HCT116 (cell line): Measurements from ENCODE around the gene CLDN9.

Experiments
- CTCF ChIP-seq, 3 experiments: fragments of 200-600 bp in 1 of 3; sonication (generic) in 1 of 3; IDR thresholded peaks in 2 of 3; conservative IDR thresholded peaks in 1 of 3; 2 replicates each; pipeline ENCODE4 v1.5.1; 2012 to 2017; ENCODE audit warnings: low read depth in 2 of 3, low read length in 2 of 3, antibody characterized with exemption in 1 of 3, borderline replicate concordance in 1 of 3, control low read depth in 1 of 3, mild to moderate bottlenecking in 1 of 3, mixed read lengths in 1 of 3, mixed run types in 1 of 3, moderate library complexity in 1 of 3; ENCODE audit not compliant: insufficient read depth in 1 of 3
- ZFX ChIP-seq: fragments of 450-650 bp; IDR thresholded peaks from 2 replicates; pipeline ENCODE4 v1.6.1; 2017

GRCh38 chr16:3063625-3064386 is 51.1 kb downstream of the CLDN9 start:
- no peak for TF ChIP-seq CTCF (IDR thresholded peaks at IDR 0.05 in 2 of 3, conservative IDR thresholded peaks at IDR 0.05 in 1 of 3; ENCODE audit: borderline replicate concordance in 1 of 3, insufficient read depth in 1 of 3, low read depth in 2 of 3, low read length in 2 of 3)
- TF ChIP-seq ZFX = no peak
